Small intestine (tissue), 7 donors: ENCODE measurements around the gene HMCN2. TPM values are rescaled to one million over a fixed set of nuclear protein-coding genes. Genes with fewer than 3 reads are reported as not detected.

ENCODE experiments used
- DNase-seq, 2 donors: peaks; one replicate each; pipeline versions ENCODE4 v3.0.0 to v3.0.0-alpha.2; 2013
- FAIRE-seq: peaks from 2 replicates; lab custom pipeline; 2012; peaks lifted over from hg19 to GRCh38; lab: Jason Lieb, UNC
- H3K27ac ChIP-seq, 3 donors: one replicate each; pipeline ENCODE4 v1.5.1; 2013; ENCODE audit warnings: low read length in 2 of 3, mild to moderate bottlenecking in 2 of 3, control low read depth in 1 of 3, inconsistent platforms in 1 of 3, low read depth in 1 of 3, moderate library complexity in 1 of 3
- H3K27me3 ChIP-seq, 3 donors: one replicate each; pipeline ENCODE4 v1.6.1; 2013; ENCODE audit warnings: low read length in 3 of 3, inconsistent platforms in 1 of 3; ENCODE audit not compliant: control insufficient read depth in 3 of 3, insufficient read depth in 3 of 3
- H3K36me3 ChIP-seq, 3 donors: one replicate each; pipeline ENCODE4 v1.6.1; 2013; ENCODE audit warnings: low read length in 3 of 3, inconsistent platforms in 1 of 3, low read depth in 1 of 3, mild to moderate bottlenecking in 1 of 3, moderate library complexity in 1 of 3; ENCODE audit not compliant: control insufficient read depth in 3 of 3, insufficient read depth in 2 of 3
- H3K4me1 ChIP-seq, 3 donors: one replicate each; pipeline ENCODE4 v1.6.1; 2013; ENCODE audit warnings: low read length in 2 of 3, inconsistent platforms in 1 of 3, low read depth in 1 of 3, mild to moderate bottlenecking in 1 of 3, moderate library complexity in 1 of 3; ENCODE audit not compliant: control insufficient read depth in 3 of 3, insufficient read depth in 2 of 3
- H3K4me3 ChIP-seq, 3 donors: one replicate each; pipeline ENCODE4 v1.5.1; 2013; ENCODE audit warnings: low read length in 3 of 3, control low read depth in 1 of 3, inconsistent platforms in 1 of 3, low read depth in 1 of 3, mild to moderate bottlenecking in 1 of 3, moderate library complexity in 1 of 3
- H3K9me3 ChIP-seq, 2 donors: one replicate each; pipeline ENCODE4 v1.6.1; 2013; ENCODE audit warnings: low read depth in 1 of 2, low read length in 1 of 2; ENCODE audit not compliant: control insufficient read depth in 2 of 2, insufficient read depth in 1 of 2
- WGBS, 3 donors: extraction: QIAGEN DNeasy Blood & Tissue Kit; methylation state at CpG; one replicate each; pipeline ENCODE4 v1.1.7; 2013; 5-methylcytosine and 5-hydroxymethylcytosine counted together
- polyA plus RNA-seq, 4 donors: library from polyadenylated mRNA; stranded (reverse) in 3 of 4; unstranded in 1 of 4; fragments of 200-250 nt in 3 of 4; fragments of 120-200 nt in 1 of 4; gene quantifications; one replicate each; pipeline versions ENCODE4 v1.2.1 to v1.2.3, GENCODE V29; 2013
- donor health status: healthy with polysubstance abuse.
- donor health status: control.
- donor health status: control.
- donor health status: Bipolar disorder and iron deficiency.
- donor health status: healthy.

The HMCN2 gene
- polyA plus RNA-seq, 4 donors = 1.1 to 19.4 (median 10.6) TPM; not detected in 1

GRCh38 chr9:130349398-130349797, 83.8 kb downstream of the HMCN2 start:
- Histone ChIP-seq H3K4me3 (no peak overlapping the region), H3K27ac (no peak overlapping the region), H3K9me3 (no peaks in the 10 kb centered on the region), H3K27me3 (no peaks in the 10 kb centered on the region), H3K4me1 (peaks cover 0 to 2% (median 0%) of the 10 kb centered on the region in 3 donors), H3K36me3 (no peaks in the 10 kb centered on the region)
- FAIRE-seq (no peak), DNase-seq (no peak)
- 59 to 76% (median 69%) methylated on average over 11 of the region's 11 CpGs for WGBS, 3 donors

GRCh38 chr9:130351343-130351742, 85.8 kb downstream of the HMCN2 start:
- H3K27ac ChIP-seq = no peak overlapping the region
- H3K4me1 ChIP-seq = peaks cover 0 to 2% (median 0%) of the 10 kb centered on the region in 3 donors
- WGBS, 3 donors = 86 to 92% (median 88%) methylated on average over 14 of the region's 14 CpGs
- no peaks in the 10 kb centered on the region for H3K36me3 ChIP-seq
- no peaks in the 10 kb centered on the region for H3K9me3 ChIP-seq
- no peaks in the 10 kb centered on the region for H3K27me3 ChIP-seq
- no peak overlapping the region for H3K4me3 ChIP-seq
- no peak for DNase-seq
- FAIRE-seq = no peak

GRCh38 chr9:130352081-130352480, 86.5 kb downstream of the HMCN2 start:
- no peak overlapping the region for H3K27ac ChIP-seq
- peak; percentile 38 to 47 for DNase-seq
- no peaks in the 10 kb centered on the region for H3K9me3 ChIP-seq
- H3K4me1 ChIP-seq = peaks cover 0 to 2% (median 0%) of the 10 kb centered on the region in 3 donors
- no peak overlapping the region for H3K4me3 ChIP-seq
- no peak for FAIRE-seq
- H3K27me3 ChIP-seq = no peaks in the 10 kb centered on the region
- no peaks in the 10 kb centered on the region for H3K36me3 ChIP-seq
- 31 to 61% (median 35%) methylated on average over 10 of the region's 10 CpGs for WGBS, 3 donors

GRCh38 chr9:130352586-130353285, 87.2 kb downstream of the HMCN2 start:
- FAIRE-seq (no peak), DNase-seq (no peak)
- 86 to 91% (median 91%) methylated on average over 17 of the region's 17 CpGs for WGBS, 3 donors
- peaks cover 0 to 2% (median 0%) of the 10 kb centered on the region in 3 donors for H3K4me1 ChIP-seq
- H3K9me3 ChIP-seq = peaks cover 0 to 3% of the 10 kb centered on the region in 2 donors
- H3K4me3 ChIP-seq = no peak overlapping the region
- H3K27ac ChIP-seq = no peak overlapping the region
- H3K36me3 ChIP-seq = no peaks in the 10 kb centered on the region
- H3K27me3 ChIP-seq = no peaks in the 10 kb centered on the region

- H3K27me3 ChIP-seq = no peaks in the 10 kb centered on the region
- FAIRE-seq (no peak), DNase-seq (no peak)
- peaks cover 0 to 3% of the 10 kb centered on the region in 2 donors for H3K9me3 ChIP-seq
- H3K4me3 ChIP-seq = no peak overlapping the region
- H3K27ac ChIP-seq = no peak overlapping the region
- peaks cover 0 to 2% (median 0%) of the 10 kb centered on the region in 3 donors for H3K4me1 ChIP-seq
- 79 to 88% (median 83%) methylated on average over 10 to 13 of the region's 13 CpGs for WGBS, 3 donors
- no peaks in the 10 kb centered on the region for H3K36me3 ChIP-seq
Observed at GRCh38 chr9:130354378-130354777, 88.8 kb downstream of the HMCN2 start.

- FAIRE-seq (no peak), DNase-seq (no peak)
- Histone ChIP-seq H3K36me3 (no peaks in the 10 kb centered on the region), H3K4me1 (peaks cover 0 to 2% (median 0%) of the 10 kb centered on the region in 3 donors), H3K9me3 (peaks cover 0 to 3% of the 10 kb centered on the region in 2 donors), H3K27me3 (no peaks in the 10 kb centered on the region), H3K27ac (no peak overlapping the region), H3K4me3 (no peak overlapping the region)
- WGBS, 3 donors = 82 to 88% (median 83%) methylated on average over 18 of the region's 18 CpGs
Observed at GRCh38 chr9:130354806-130355205, 89.2 kb downstream of the HMCN2 start.

- FAIRE-seq = no peak
- peaks cover 0 to 3% of the 10 kb centered on the region in 2 donors for H3K9me3 ChIP-seq
- WGBS, 3 donors = 82 to 86% (median 85%) methylated on average over 12 to 13 of the region's 13 CpGs
Observed at GRCh38 chr9:130356033-130356432, 90.5 kb downstream of the HMCN2 start.

GRCh38 chr9:130356877-130357584, 91.5 kb downstream of the HMCN2 start:
- 82 to 87% (median 83%) methylated on average over 1 of the region's 1 CpG for WGBS, 3 donors
- H3K36me3 ChIP-seq = no peaks in the 10 kb centered on the region
- no peak overlapping the region for H3K4me3 ChIP-seq
- FAIRE-seq = no peak
- peaks cover 0 to 3% of the 10 kb centered on the region in 2 donors for H3K9me3 ChIP-seq
- peaks cover 0 to 2% (median 0%) of the 10 kb centered on the region in 3 donors for H3K4me1 ChIP-seq
- no peaks in the 10 kb centered on the region for H3K27me3 ChIP-seq
- no peak overlapping the region for H3K27ac ChIP-seq
- DNase-seq = no peak

More at GRCh38 chr9:130356033-130356432, 90.5 kb downstream of the HMCN2 start:
- DNase-seq = no peak
- peaks cover 0 to 2% (median 0%) of the 10 kb centered on the region in 3 donors for H3K4me1 ChIP-seq
- H3K36me3 ChIP-seq = no peaks in the 10 kb centered on the region
- H3K4me3 ChIP-seq = no peak overlapping the region
- H3K27ac ChIP-seq = no peak overlapping the region
- H3K27me3 ChIP-seq = no peaks in the 10 kb centered on the region
